Measurements from ENCODE around the gene OXGR1. TPM values are rescaled to one million over a fixed set of nuclear protein-coding genes. Genes with fewer than 3 reads are reported as not detected.

OXGR1 gene
- total RNA-seq, 4 donors from 2014 or later, result 1.2 to 1.3 TPM; not detected in 2

GRCh38 chr13:96967248-96967745 is 27.0 kb downstream of the OXGR1 start:
- Histone ChIP-seq H3K27me3 (no peaks in the 10 kb centered on the region), H3K4me1 (no peaks in the 10 kb centered on the region), H3K4me3 (no peak overlapping the region), H3K9me3 (peaks cover 0 to 27% (median 9%) of the 10 kb centered on the region in 4 donors), H3K27ac (no peak overlapping the region), H3K36me3 (no peaks in the 10 kb centered on the region)
- no peak for TF ChIP-seq POLR2A (IDR thresholded peaks at IDR 0.05)
- no peak for TF ChIP-seq CTCF (IDR thresholded peaks at IDR 0.05)
- no peak for DNase-seq

GRCh38 chr13:96966415-96967102 is 27.7 kb downstream of the OXGR1 start:
- no peaks in the 10 kb centered on the region for H3K36me3 ChIP-seq
- no peaks in the 10 kb centered on the region for H3K27me3 ChIP-seq
- TF ChIP-seq CTCF (IDR thresholded peaks at IDR 0.05), result no peak
- TF ChIP-seq POLR2A (IDR thresholded peaks at IDR 0.05), result no peak
- no peak overlapping the region for H3K4me3 ChIP-seq
- no peaks in the 10 kb centered on the region for H3K4me1 ChIP-seq
- DNase-seq, result no peak
- peaks cover 0 to 27% (median 9%) of the 10 kb centered on the region in 4 donors for H3K9me3 ChIP-seq
- H3K27ac ChIP-seq, result no peak overlapping the region

GRCh38 chr13:96963786-96964475 is 30.3 kb downstream of the OXGR1 start:
- peaks cover 0 to 24% (median 9%) of the 10 kb centered on the region in 4 donors for H3K9me3 ChIP-seq
- H3K27me3 ChIP-seq, result no peaks in the 10 kb centered on the region
- no peaks in the 10 kb centered on the region for H3K4me1 ChIP-seq
- DNase-seq, result no peak
- no peak overlapping the region for H3K4me3 ChIP-seq
- no peak overlapping the region for H3K27ac ChIP-seq
- TF ChIP-seq POLR2A (IDR thresholded peaks at IDR 0.05) (no peak), CTCF (IDR thresholded peaks at IDR 0.05) (peak in 2 of 6 experiments; percentile 9 to 15)
- no peaks in the 10 kb centered on the region for H3K36me3 ChIP-seq

GRCh38 chr13:96960379-96960778 is 33.9 kb downstream of the OXGR1 start:
- no peaks in the 10 kb centered on the region for H3K9me3 ChIP-seq
- TF ChIP-seq CTCF (IDR thresholded peaks at IDR 0.05), result no peak
- TF ChIP-seq POLR2A (IDR thresholded peaks at IDR 0.05), result no peak
- no peaks in the 10 kb centered on the region for H3K4me1 ChIP-seq
- no peak overlapping the region for H3K4me3 ChIP-seq
- no peaks in the 10 kb centered on the region for H3K27me3 ChIP-seq
- H3K27ac ChIP-seq, result no peak overlapping the region
- H3K36me3 ChIP-seq, result no peaks in the 10 kb centered on the region
- DNase-seq, result no peak

- Histone ChIP-seq H3K27ac (no peak overlapping the region), H3K4me3 (no peak overlapping the region), H3K4me1 (no peaks in the 10 kb centered on the region), H3K27me3 (no peaks in the 10 kb centered on the region), H3K36me3 (no peaks in the 10 kb centered on the region), H3K9me3 (no peaks in the 10 kb centered on the region)
- TF ChIP-seq CTCF (IDR thresholded peaks at IDR 0.05) (peak; percentile 17 to 66 (median 64)), POLR2A (IDR thresholded peaks at IDR 0.05) (no peak)
- no peak for DNase-seq
These were observed 35.9 kb downstream of the OXGR1 start for GRCh38 chr13:96958286-96958891.

All from Peyer's patch (tissue), 4 donors.